Measurements from ENCODE around the gene ICA1.

Gene ICA1

DNA sequence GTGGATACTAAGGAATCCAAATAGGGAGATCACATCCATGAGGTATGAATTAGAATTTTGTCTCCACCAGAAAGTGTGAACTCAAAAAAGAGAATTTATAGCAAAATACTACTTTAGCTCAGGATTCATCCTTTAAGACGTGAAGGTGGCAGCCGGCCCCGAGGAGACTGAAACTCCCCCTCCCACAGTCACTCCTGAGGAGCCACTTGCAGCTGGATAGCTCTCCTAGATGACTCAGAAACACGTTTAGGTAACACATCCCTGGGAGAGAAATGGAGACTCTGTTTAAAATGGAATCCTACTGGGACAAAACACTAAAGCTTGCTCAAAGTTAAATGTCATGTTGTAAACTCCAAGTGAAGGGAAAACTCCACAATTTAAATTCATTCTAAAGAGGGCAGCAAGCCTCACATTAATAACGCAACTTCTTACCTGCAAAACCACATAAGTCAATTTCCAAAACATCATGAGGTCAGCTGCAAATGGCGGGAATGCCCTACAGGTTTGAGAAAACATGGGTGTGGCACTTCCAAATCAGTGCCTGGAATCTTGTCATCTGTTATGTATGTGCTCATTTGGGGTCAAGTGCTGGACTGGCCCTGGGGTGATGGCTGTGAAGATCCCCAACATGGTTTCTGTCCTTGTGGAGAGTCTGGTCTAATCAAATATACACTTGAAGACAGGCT is 46.2 kb downstream of the ICA1 start:
- H3K4me3 ChIP-seq (ENCODE audit: low read depth, low read length), result no peak overlapping the region
- TF ChIP-seq, protein P1, sequence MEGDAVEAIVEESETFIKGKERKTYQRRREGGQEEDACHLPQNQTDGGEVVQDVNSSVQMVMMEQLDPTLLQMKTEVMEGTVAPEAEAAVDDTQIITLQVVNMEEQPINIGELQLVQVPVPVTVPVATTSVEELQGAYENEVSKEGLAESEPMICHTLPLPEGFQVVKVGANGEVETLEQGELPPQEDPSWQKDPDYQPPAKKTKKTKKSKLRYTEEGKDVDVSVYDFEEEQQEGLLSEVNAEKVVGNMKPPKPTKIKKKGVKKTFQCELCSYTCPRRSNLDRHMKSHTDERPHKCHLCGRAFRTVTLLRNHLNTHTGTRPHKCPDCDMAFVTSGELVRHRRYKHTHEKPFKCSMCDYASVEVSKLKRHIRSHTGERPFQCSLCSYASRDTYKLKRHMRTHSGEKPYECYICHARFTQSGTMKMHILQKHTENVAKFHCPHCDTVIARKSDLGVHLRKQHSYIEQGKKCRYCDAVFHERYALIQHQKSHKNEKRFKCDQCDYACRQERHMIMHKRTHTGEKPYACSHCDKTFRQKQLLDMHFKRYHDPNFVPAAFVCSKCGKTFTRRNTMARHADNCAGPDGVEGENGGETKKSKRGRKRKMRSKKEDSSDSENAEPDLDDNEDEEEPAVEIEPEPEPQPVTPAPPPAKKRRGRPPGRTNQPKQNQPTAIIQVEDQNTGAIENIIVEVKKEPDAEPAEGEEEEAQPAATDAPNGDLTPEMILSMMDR (IDR thresholded peaks at IDR 0.05; ENCODE audit: borderline replicate concordance, insufficient read depth, low read depth, low read length), result no peak

- no peak overlapping the region for H3K4me3 ChIP-seq (ENCODE audit: low read depth, low read length)
- TF ChIP-seq, protein P1 (IDR thresholded peaks at IDR 0.05; ENCODE audit: borderline replicate concordance, insufficient read depth, low read depth, low read length), result no peak
Measured at GRCh38 chr7:8214244-8214824, 47.6 kb downstream of the ICA1 start.

- TF ChIP-seq, protein P1 (IDR thresholded peaks at IDR 0.05; ENCODE audit: borderline replicate concordance, insufficient read depth, low read depth, low read length), result no peak
- no peak overlapping the region for H3K4me3 ChIP-seq (ENCODE audit: low read depth, low read length)
Measured at GRCh38 chr7:8213381-8213780, 48.6 kb downstream of the ICA1 start.

GRCh38 chr7:8212638-8213037 is 49.3 kb downstream of the ICA1 start:
- H3K4me3 ChIP-seq (ENCODE audit: low read depth, low read length), result no peak overlapping the region
- TF ChIP-seq, protein P1 (IDR thresholded peaks at IDR 0.05; ENCODE audit: borderline replicate concordance, insufficient read depth, low read depth, low read length), result no peak

GRCh38 chr7:8211725-8212096 is 50.3 kb downstream of the ICA1 start:
- H3K4me3 ChIP-seq (ENCODE audit: low read depth, low read length), result no peak overlapping the region
- TF ChIP-seq, protein P1 (IDR thresholded peaks at IDR 0.05; ENCODE audit: borderline replicate concordance, insufficient read depth, low read depth, low read length), result no peak

DNA sequence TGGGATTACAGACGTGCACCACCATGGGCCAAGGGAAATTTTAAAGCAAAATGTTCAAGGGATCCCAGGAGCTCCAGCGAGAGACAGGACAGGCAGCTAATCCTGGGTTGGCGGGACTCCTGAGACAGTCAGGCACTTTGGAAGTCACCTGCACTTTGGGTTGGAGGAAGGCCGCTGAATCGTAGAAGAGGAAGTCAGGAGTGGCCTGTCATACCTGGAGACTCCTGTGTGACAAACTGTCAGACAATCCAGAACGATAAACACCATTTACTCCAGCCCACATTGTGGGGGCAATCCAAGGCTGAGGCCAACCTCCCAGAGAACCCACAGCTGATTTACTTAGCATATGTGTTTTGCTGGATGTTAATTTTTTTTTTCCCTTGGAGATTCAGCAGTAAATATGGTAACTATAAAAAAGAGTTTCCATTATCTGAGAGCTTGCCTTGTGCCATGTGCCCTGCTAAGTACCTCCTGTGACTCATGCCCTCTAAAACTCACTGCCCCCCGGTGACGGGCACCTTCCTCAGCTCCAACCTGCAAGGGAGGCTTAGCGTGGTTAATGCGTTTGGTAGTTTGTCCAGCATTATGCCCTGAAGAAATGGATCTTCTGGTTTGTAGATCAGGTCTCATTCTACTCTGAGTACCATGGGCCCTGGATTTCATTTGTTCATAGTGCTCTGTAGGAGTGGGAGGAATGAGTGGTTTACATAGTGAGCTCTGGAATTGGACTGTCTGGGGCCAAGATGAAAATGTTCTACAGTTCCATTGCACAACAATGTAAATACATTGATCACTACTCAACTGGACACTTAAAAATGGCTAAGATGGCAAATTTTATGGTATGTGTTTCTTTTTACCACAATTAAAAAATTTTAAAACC is 50.9 kb downstream of the ICA1 start:
- H3K4me3 ChIP-seq (ENCODE audit: low read depth, low read length), result no peak overlapping the region
- TF ChIP-seq, protein P1 (IDR thresholded peaks at IDR 0.05; ENCODE audit: borderline replicate concordance, insufficient read depth, low read depth, low read length), result no peak

Measured in GM12875 (cell line).